Activated CD8-positive, alpha-beta memory T cell treated with anti-CD3 and anti-CD28 coated beads for 1 hour (primary cell): Measurements from ENCODE around the gene ADAP1.
"Not testable (repeated sequence)": the region's sequence is repeated elsewhere in the genome, so short reads cannot be mapped to it uniquely, and the experiment has no call there.

Source experiments
- DNase-seq, 2 donors: peaks; one replicate each; pipeline ENCODE4 v3.0.0-alpha.2; 2020; ENCODE audit warnings: low read depth in 1 of 2; ENCODE audit errors: extremely low read depth in 1 of 2

ADAP1 gene, protein sequence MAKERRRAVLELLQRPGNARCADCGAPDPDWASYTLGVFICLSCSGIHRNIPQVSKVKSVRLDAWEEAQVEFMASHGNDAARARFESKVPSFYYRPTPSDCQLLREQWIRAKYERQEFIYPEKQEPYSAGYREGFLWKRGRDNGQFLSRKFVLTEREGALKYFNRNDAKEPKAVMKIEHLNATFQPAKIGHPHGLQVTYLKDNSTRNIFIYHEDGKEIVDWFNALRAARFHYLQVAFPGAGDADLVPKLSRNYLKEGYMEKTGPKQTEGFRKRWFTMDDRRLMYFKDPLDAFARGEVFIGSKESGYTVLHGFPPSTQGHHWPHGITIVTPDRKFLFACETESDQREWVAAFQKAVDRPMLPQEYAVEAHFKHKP

DNA sequence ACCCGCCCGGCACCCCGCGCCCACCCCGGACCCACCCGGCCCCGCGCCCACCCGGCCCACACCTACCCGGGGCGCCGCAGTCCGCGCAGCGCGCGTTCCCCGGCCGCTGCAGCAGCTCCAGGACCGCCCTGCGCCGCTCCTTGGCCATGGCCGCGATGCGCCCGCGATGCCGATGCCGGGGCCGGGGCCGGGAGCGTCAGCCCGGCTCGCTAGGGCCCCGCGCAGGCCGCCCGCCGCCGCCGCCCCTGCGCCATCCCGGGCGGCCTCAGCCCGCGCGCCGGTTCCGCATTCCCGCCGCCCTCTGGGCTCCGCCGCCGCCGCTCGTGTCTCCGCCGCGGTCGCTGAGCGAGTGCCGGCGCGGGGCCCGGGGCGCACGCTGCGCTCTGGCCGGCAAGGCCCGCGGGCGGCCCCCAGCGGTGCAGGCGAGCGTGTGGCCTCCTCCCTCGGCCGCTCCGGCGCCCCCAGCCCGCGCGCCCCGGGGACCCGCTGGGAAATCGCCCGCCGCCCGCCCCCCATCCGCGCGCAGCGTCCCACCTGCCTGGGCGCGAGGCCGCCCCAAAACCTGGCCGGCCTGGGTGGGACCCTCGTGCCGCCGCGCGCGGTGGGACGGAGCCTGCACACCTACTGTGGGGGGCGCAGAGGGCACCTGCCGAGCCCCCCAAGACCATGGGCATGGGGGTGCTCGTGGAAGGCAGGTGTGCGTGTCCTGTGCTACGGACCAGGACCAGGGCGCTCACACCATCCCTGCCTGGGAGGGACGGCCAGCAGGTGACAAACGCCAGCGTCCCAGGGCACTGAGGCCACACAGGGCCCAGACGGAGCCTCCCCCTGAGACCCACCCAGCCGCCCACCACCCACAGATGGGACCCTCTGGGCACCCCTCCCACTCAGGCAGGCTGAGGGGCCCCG, at the start of gene ADAP1:
ADAP1 (minus strand) TSS at position 351 of the 909 bp plus-strand sequence; CDS start at position 148, 203 bp downstream.
- DNase-seq, result peak in 1 of 2 donors; percentile 36

DNA sequence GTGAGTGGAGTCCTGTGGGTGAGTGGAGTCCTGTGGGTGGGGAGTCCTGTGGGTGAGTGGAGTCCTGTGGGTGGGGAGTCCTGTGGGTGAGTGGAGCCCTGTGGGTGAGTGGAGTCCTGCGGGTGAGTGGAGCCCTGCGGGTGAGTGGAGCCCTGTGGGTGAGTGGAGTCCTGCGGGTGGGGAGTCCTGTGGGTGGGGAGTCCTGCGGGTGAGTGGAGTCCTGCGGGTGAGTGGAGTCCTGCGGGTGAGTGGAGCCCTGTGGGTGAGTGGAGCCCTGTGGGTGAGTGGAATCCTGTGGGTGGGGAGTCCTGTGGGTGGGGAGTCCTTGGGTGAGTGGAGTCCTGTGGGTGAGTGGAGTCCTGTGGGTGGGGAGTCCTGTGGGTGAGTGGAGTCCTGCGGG, 48.0 kb upstream of the ADAP1 start:
- not testable (repeated sequence) for DNase-seq

DNA sequence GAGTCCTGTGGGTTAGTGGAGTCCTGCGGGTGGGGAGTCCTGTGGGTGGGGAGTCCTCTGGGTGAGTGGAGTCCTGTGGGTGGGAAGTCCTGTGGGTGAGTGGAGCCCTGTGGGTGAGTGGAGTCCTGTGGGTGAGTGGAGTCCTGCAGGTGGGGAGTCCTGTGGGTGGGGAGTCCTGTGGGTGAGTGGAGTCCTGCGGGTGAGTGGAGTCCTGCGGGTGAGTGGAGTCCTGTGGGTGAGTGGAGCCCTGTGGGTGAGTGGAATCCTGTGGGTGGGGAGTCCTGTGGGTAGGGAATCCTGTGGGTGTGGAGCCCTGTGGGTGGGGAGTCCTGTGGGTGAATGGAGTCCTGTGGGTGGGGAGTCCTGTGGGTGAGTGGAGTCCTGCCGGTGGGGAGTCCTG, 47.5 kb upstream of the ADAP1 start:
- not testable (repeated sequence) for DNase-seq

DNA sequence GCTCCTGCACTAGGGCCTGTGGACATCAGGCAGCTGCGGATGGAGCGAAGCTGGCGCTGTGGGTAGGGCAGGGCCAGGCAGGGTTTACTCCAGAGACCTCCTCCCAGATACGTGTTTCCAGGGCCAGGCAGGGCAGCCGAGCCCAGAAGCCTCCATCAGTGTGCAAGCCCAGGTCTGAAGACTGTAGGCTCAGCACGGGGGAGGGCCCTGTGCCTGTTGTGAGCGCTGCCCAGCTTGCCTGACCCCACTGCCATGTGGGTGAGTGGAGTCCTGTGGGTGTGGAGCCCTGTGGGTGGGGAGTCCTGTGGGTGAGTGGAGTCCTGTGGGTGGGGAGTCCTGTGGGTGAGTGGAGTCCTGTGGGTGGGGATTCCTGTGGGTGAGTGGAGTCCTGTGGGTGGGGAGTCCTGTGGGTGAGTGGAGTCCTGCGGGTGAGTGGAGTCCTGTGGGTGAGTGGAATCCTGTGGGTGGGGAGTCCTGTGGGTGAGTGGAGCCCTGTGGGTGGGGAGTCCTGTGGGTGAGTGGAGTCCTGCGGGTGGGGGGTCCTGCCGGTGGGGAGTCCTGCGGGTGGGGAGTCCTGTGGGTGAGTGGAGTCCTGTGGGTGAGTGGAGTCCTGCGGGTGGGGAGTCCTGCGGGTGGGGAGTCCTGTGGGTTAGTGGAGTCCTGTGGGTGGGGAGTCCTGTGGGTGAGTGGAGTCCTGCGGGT, 46.7 kb upstream of the ADAP1 start:
- DNase-seq, result not testable (repeated sequence)

DNA sequence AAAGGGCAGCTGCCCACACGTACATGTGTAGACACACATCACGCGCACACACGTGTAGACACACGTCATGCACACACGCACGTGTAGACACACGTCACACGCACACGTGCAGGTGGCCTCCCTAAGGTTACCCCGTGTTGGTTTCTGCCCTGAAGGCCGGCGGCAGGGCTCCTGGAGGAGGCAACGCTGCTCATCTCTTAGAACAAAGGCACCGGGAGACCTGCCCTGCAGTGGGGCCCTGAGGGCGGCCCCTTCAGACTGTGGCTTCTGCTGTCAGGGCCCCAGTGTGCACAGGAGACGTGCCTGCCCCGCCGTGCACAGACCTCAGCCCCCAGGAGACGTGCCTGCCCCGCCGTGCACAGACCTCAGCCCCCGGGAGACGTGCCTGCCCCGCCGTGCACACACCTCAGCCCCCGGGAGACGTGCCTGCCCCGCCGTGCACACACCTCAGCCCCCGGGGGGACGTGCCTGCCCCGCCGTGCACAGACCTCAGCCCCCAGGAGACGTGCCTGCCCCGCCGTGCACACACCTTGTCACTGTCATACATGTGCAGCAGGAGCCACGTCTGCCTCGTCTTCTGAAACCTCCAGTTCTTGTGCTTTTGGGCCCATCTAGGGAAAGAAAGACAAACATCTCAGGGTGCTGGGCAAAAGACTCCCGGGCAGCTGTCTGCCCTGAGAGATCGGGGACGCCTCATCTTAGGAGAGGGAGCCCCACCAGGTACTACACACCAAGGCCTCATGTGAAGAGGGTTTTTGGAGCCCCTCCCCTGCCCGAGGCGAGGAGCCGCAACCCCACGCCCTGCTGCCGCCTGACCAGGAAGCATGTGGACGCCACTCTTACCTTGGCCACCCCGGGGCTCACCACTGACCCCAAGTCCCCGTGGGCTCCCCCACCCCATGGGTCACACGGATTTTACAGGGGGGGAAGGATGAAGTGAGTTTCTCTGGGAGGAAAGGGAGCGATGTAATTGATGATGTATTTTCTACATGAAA, 45.8 kb upstream of the ADAP1 start:
- DNase-seq, result no peak

DNA sequence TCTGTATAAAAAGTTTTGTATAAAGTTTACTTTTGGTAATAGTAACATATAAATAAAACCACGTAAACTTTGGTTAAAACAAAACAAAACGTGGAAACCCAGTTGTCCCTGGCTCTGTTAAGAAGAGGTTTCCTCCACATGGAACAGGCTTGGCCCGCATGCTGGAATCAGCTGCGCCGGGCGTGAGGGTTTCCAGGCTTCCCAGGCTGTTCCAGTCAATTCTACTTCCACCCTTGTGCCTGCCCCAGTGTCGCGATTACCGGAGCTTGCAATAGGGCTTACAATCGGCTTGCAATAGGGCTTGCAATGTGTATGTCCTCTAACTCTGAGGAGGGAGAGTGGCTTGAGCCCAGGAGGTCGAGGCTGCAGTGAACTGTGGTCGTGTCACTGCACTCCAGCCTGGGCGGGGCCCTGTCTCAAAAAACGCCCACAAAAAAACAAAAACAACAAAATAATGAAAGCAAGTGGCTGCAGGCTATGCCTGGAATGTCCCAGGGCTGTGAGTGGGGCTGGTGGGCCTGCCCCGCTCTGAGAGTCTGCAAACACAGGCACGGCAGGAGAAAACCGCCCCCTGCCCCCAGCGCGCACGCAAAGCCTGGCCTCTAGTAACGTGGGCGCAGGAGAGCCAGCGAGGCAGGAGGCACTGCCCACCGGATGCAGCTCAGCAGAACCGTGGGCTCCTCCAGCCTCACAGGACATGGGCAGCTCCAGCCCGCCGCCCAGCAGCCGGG, 44.8 kb upstream of the ADAP1 start:
- no peak for DNase-seq

DNA sequence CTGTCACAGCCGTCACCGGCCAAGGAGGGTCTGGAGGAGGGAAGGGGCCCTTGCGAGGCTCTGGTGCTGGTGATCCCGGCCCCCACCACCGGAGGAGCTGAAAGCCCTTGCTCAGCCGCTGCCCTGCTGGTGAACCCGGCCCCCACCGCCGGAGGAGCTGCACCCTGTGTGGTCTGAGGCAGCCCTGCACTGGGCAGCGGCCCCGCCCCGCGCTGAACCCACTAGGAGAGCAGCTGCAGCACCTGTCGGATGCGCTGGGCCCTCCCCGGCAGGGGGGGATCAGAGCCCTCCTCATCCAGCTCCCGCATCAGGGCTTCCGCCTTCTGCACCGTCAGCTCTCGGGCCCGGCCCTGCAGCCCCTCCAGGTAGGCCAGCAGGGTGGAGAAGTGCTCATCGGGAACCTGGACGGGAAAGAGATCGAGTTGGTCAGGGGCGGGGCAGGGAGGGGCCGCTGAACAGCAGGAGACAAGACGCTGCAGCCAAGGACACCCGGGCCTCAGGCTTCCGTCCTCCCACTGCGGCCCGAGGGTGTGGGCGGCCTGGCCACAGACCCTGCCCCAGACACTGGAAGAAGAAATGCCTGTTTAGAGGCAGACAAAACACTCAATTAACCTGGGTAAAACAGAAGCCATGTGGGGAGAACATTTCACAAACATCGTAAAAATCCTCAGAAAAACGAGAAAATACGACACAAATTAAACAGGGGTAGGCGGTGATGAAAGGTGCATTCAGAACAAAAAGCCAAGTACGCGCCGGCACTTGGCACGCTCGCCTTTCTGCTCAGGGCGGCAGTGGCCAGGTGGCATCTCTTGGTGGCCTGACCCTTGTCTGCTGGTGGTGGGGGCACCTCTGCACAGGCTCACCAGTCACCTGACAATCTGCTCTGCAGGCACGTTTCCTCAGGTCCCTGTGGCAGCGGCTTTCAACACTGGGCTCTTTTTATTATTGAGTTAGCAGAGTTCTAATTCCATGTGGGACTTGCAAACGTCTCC, 43.2 kb upstream of the ADAP1 start:
- DNase-seq, result no peak

DNA sequence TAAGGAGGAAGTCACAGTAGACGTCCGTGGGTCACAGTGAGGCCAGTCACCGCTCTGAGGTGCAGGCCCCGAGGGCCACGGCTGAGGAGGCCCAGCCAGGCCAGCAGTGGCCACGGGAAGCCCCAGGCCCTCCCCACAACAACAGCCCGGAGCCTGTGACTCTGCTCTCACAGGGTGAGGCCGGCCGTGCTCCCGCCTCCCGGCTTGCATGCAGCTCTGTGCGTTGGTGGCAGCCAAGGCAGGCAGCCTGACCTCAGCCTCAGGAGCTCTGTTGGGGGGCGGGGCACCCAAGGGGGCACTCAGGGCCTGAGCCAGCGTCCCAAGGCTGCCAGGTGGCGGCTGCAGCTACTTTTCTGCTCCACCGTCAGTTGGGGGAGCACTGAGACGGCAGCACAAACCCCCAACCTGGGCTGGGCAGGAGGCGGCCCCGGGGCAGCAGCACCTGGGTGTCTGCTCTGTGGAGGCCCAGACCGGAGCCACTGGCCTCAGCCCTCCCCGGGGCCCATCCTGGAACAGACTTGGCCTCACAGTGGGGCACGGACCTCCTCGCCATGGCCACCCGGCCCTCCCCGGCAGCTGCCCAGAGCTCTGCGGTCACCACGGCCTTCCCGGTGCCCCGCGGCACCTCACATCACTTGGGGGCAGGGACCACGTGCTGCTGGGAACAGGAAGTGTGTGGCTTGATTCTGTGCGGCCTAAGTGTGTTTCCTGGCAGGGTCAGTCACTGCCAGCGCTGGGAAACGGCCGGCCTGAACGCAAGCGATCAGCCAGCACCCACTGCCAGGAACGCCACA, 41.8 kb upstream of the ADAP1 start:
- no peak for DNase-seq

DNA sequence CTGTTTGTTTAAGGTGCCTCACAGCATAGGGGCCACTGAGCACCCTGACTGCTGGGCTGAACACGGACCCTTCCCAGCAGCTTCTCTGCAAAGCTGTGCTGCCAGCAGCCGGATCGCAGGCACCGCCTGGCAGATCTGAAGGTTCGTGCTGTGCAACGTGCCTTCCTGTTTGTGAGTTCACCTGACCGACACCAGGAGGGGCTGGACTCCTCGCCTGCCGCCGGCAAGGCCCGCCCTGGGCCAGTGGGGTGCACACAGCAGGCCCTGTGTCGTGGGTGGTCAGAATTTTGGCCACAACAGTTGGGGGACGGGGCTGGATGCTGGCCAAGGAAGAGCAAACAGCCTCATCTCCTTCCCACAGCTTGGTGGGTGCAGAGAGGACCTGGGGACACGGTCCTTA, 41.1 kb upstream of the ADAP1 start:
- DNase-seq, result no peak

DNA sequence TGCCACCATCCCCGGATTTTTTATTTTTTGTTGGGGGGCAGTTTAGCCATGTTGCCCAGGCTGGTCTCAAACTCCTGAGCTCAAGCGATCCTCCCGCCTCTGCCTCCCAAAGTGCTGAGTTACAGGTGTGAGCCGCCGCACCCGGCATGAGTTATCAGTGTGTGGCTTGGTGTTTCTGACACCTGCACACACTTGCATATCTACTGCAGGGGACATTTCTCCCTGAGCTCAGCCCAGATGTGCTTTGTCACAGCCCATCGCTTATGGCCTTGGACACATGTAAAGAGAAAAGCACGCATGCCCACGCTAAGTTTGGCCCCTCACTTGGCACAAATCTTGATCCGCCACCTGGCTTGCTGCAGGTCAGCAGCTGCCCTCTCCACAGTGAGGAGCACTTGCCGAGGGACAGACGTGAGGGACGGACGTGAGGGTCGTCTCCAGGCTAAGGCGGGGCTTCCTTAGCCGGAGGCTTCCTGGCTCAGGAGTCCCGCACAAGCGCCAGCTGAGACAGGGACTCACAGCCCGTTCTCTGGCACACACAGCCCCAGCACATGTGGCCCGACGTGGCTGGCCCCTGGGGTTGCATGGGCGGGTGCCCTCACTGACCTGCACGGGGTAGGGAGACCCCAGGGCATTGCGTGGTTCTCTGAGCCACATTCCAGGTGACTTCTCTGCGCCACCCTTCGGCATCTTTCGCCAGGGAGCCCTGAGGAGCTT, 40.3 kb upstream of the ADAP1 start:
- DNase-seq, result no peak

DNA sequence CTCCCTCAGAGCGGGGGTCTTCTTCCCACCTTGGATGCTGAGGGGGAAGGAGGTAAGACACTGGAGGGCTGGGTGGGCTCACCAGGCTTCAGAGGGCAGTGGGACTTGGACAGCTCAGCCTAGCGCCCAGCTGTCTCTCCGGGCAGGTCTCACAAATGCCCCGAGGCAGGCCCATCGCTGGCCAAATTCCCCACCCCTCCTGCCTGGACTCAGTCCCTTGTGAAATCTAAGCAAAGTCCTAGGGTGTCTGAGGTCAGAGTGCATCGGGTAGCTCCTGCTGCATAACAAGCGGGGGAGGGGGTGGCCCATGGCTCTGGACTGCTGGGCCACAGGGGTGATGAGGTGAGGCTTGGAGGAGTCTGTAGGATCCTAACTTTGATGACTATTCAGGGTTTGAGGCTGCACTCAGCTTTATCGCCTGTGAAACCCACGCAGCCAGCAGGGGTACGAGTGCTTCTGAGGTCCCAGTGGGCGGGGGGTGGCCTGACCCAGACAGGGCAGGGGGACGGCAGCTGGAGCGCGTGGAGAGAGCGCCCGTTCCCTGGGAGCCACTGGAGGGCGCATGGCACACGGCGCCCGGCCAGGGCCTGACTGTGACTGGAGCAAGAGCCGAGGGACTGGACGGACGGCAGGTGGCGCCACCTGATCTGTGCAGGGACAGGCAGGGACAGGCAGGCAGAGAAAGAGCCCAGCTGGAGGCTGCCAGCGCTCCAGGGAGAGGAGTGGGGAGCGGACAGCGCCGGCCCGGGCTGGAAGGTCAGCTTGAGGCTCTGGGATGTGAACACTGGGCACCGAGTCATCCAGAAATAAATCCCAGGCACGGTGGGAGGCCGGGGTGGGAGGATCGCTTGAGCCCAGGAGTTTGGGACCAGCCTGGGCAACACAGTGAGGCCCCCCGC, 38.5 kb upstream of the ADAP1 start:
- peak; percentile 88 to 93 for DNase-seq

DNA sequence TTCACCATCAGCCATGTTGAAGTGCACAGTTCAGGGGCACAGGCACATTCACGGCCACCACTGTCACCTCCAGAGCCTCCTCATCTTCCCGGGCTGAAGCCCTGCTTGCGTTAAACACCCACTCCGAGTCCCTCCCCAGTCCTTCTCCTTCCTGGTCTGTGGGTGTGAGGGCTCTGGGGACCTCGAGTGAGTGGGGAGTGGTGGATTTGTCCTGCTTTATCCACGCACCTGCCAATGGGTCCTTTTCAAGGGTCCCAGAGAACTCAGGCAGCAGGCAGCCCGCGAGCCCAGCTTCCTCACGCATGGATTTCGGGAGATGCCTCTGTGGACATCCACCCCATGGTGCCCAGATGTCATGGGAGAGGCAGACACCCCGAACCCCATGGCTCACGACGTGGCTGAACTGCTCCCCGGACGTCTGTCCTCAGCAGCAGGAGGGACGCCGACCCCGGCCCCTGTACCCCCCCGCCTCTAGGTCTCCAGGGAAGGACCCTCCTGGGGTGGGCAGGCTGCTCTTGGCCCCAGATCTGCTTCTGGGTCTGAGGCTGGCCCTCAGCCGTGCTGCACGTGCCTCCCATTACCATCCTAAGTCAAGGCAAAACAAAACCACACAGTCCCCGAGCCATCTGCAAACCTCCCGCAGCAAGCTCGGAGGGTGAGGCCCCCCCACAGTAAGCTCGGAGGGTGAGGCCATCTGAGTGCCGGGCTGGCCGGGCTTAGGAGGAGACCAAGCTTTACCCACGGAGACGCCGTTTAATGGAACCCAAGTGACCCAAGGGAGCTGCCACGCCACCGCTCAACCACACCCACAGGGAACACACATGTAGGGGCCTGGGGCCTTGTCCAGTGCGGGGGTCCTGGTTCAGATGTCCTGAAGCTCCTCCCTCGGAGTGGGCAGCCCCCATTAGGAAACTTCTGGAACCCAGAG, 37.5 kb upstream of the ADAP1 start:
- no peak for DNase-seq

DNA sequence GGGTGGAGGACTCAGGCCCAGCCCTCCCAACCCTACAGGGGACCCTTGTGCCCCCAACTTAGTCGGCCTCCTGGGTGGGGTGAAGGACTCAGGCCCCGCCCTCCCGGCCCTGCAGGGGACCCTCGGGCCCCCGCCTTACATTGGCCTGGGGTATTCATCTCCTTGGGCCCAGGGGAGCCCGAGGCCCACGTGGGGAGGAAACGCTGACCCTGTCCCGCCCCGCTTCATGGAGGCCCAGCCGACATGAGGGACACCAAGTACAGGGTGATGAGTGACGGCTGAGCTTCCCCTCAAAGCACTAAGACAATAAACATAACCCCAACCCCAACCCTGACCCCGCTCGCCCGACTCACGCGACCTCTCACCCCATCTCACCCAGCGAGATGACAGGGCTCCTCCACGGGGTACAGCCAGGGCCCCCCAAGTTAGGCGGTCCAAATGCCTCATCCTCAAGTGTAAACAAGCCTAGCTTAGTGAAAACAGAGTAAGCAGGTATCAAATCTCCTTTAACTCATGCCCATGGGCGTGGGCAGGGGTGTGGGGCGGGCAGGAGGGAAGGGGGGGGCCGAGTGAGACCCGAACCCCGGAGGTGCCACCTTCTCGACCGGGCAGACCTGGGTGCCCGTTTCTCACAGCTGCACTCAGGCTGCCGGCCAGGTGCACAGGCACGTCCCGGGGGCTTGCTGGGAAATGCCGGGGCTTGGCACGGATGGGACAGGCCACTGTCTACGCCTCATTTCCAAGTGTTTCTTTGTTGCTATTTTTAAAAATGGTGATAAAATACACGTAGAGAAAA, 36.7 kb upstream of the ADAP1 start:
- no peak for DNase-seq
